HG03460 (cell line): Measurements from ENCODE around the gene ELFN2.

Experiments used
- ATAC-seq: cut with Tn5 transposase; IDR thresholded peaks from one replicate; pipeline ENCODE4 v1.9.1; 2021; ENCODE audit not compliant: unreplicated experiment

Gene ELFN2

GRCh38 chr22:37428649-37429586, 1.6 kb upstream of the ELFN2 start:
- no peak for ATAC-seq

- ATAC-seq = no peak
These were observed 694 bp upstream of the ELFN2 start for GRCh38 chr22:37427711-37428635.

GRCh38 chr22:37426706-37427134, 559 bp downstream of the ELFN2 start:
- ATAC-seq = no peak

- ATAC-seq = no peak
These were observed 1.2 kb downstream of the ELFN2 start for GRCh38 chr22:37425800-37426705.

- ATAC-seq = no peak
These were observed 1.9 kb downstream of the ELFN2 start for GRCh38 chr22:37425369-37425768.

- no peak for ATAC-seq
These were observed 4.0 kb downstream of the ELFN2 start for GRCh38 chr22:37423283-37423682.

- ATAC-seq = no peak
These were observed 5.8 kb downstream of the ELFN2 start for GRCh38 chr22:37421468-37421877.

- no peak for ATAC-seq
These were observed 6.4 kb downstream of the ELFN2 start for GRCh38 chr22:37420686-37421467.

GRCh38 chr22:37419969-37420685, 7.2 kb downstream of the ELFN2 start:
- ATAC-seq = no peak

GRCh38 chr22:37419370-37419968, 7.8 kb downstream of the ELFN2 start:
- ATAC-seq = no peak

GRCh38 chr22:37418627-37419369, 8.5 kb downstream of the ELFN2 start:
- no peak for ATAC-seq

- no peak for ATAC-seq
These were observed 9.5 kb downstream of the ELFN2 start for GRCh38 chr22:37417677-37418348.

GRCh38 chr22:37417264-37417663, 10.0 kb downstream of the ELFN2 start:
- ATAC-seq = no peak

GRCh38 chr22:37416827-37417226, 10.5 kb downstream of the ELFN2 start:
- no peak for ATAC-seq

GRCh38 chr22:37416389-37416788, 10.9 kb downstream of the ELFN2 start:
- no peak for ATAC-seq

GRCh38 chr22:37415210-37415609, 12.1 kb downstream of the ELFN2 start:
- ATAC-seq = no peak

GRCh38 chr22:37414288-37414687, 13.0 kb downstream of the ELFN2 start:
- no peak for ATAC-seq

- ATAC-seq = no peak
These were observed 13.7 kb downstream of the ELFN2 start for GRCh38 chr22:37413546-37413945.
